ENCODE measurements around the gene ZBTB46.
A peak's percentile ranks its signal among the peaks of the same experiment; 100 is the strongest.

ZBTB46 gene

GRCh38 chr20:63706027-63706695, 124.9 kb downstream of the ZBTB46 start:
- Histone ChIP-seq H3K36me3 (ENCODE audit: insufficient read depth) (no peaks in the 10 kb centered on the region; the same call in 1 of the 2 replicates), H4K20me1 (ENCODE audit: insufficient read depth) (peaks cover 3% of the 10 kb centered on the region; the same call in 1 of the 2 replicates)
- TF ChIP-seq CTCF (conservative IDR thresholded peaks at IDR 0.05; ENCODE audit: low read depth, low read length) = no peak

GRCh38 chr20:63705232-63706026, 125.6 kb downstream of the ZBTB46 start:
- no peaks in the 10 kb centered on the region for H3K27me3 ChIP-seq (ENCODE audit: insufficient read depth, low read depth)
- H3K4me1 ChIP-seq (ENCODE audit: low read depth, poor library complexity, severe bottlenecking) = peaks cover 20% of the 10 kb centered on the region
- no peak overlapping the region for H2AFZ ChIP-seq (ENCODE audit: low read depth)
- 0 out of 2 replicates have a peak overlapping the region, but pooled peaks have one; percentile 83 for H3K4me2 ChIP-seq
- no peak overlapping the region for H3K9ac ChIP-seq
- no peak for TF ChIP-seq CTCF (conservative IDR thresholded peaks at IDR 0.05; ENCODE audit: low read depth, low read length)
- peaks cover 33% of the 10 kb centered on the region; the same call in 1 of the 2 replicates for H3K79me2 ChIP-seq (ENCODE audit: insufficient read depth, low read depth)
- no peak overlapping the region for H3K4me3 ChIP-seq (IDR thresholded peaks at IDR 0.05; ENCODE audit: insufficient read depth, low read depth, low read length)
- no peaks in the 10 kb centered on the region; the same call in 1 of the 2 replicates for H3K36me3 ChIP-seq (ENCODE audit: insufficient read depth)
- H3K27ac ChIP-seq = no peak overlapping the region
- peaks cover 3% of the 10 kb centered on the region; the same call in 1 of the 2 replicates for H4K20me1 ChIP-seq (ENCODE audit: insufficient read depth)

More at GRCh38 chr20:63706027-63706695, 124.9 kb downstream of the ZBTB46 start:
- peaks cover 39% of the 10 kb centered on the region; the same call in 1 of the 2 replicates for H3K79me2 ChIP-seq (ENCODE audit: insufficient read depth, low read depth)
- H3K9ac ChIP-seq = no peak overlapping the region
- no peak overlapping the region for H2AFZ ChIP-seq (ENCODE audit: low read depth)
- H3K4me3 ChIP-seq (IDR thresholded peaks at IDR 0.05; ENCODE audit: insufficient read depth, low read depth, low read length) = no peak overlapping the region
- peaks cover 20% of the 10 kb centered on the region for H3K4me1 ChIP-seq (ENCODE audit: low read depth, poor library complexity, severe bottlenecking)
- no peaks in the 10 kb centered on the region for H3K27me3 ChIP-seq (ENCODE audit: insufficient read depth, low read depth)
- no peak overlapping the region for H3K27ac ChIP-seq
- peak overlapping the region; percentile 83; the same call in 1 of the 2 replicates for H3K4me2 ChIP-seq

GRCh38 chr20:63704749-63705117, 126.3 kb downstream of the ZBTB46 start:
- H3K36me3 ChIP-seq (ENCODE audit: insufficient read depth) = no peaks in the 10 kb centered on the region; the same call in 1 of the 2 replicates
- H3K4me2 ChIP-seq = no peak overlapping the region
- no peaks in the 10 kb centered on the region for H3K27me3 ChIP-seq (ENCODE audit: insufficient read depth, low read depth)
- no peak overlapping the region for H3K27ac ChIP-seq
- no peak overlapping the region for H3K9ac ChIP-seq
- H3K4me1 ChIP-seq (ENCODE audit: low read depth, poor library complexity, severe bottlenecking) = peaks cover 20% of the 10 kb centered on the region
- no peak overlapping the region for H3K4me3 ChIP-seq (IDR thresholded peaks at IDR 0.05; ENCODE audit: insufficient read depth, low read depth, low read length)
- peaks cover 3% of the 10 kb centered on the region; the same call in 1 of the 2 replicates for H4K20me1 ChIP-seq (ENCODE audit: insufficient read depth)
- H3K79me2 ChIP-seq (ENCODE audit: insufficient read depth, low read depth) = peaks cover 29% of the 10 kb centered on the region; the same call in 1 of the 2 replicates
- no peak for TF ChIP-seq CTCF (conservative IDR thresholded peaks at IDR 0.05; ENCODE audit: low read depth, low read length)
- H2AFZ ChIP-seq (ENCODE audit: low read depth) = no peak overlapping the region

GRCh38 chr20:63703976-63704748, 126.9 kb downstream of the ZBTB46 start:
- Histone ChIP-seq H4K20me1 (ENCODE audit: insufficient read depth) (peaks cover 3% of the 10 kb centered on the region; the same call in 1 of the 2 replicates), H3K4me3 (IDR thresholded peaks at IDR 0.05; ENCODE audit: insufficient read depth, low read depth, low read length) (no peak overlapping the region)

More at GRCh38 chr20:63703976-63704748, 126.9 kb downstream of the ZBTB46 start:
- Histone ChIP-seq H3K4me2 (no peak overlapping the region), H3K79me2 (ENCODE audit: insufficient read depth, low read depth) (peaks cover 26% of the 10 kb centered on the region; the same call in 1 of the 2 replicates), H3K27me3 (ENCODE audit: insufficient read depth, low read depth) (no peaks in the 10 kb centered on the region), H3K9ac (no peak overlapping the region), H3K4me1 (ENCODE audit: low read depth, poor library complexity, severe bottlenecking) (peaks cover 17% of the 10 kb centered on the region), H2AFZ (ENCODE audit: low read depth) (no peak overlapping the region), H3K27ac (no peak overlapping the region), H3K36me3 (ENCODE audit: insufficient read depth) (no peaks in the 10 kb centered on the region; the same call in 1 of the 2 replicates)
- no peak for TF ChIP-seq CTCF (conservative IDR thresholded peaks at IDR 0.05; ENCODE audit: low read depth, low read length)

Data from KMS-11 (cell line).